ENCODE measurements around the gene TOGARAM1.

TOGARAM1 gene

GRCh38 chr14:45044638-45045037, 82.6 kb downstream of the TOGARAM1 start:
- no peaks in the 10 kb centered on the region for H3F3A ChIP-seq (ENCODE audit: insufficient read depth, low read length)
- H3K4me2 ChIP-seq (ENCODE audit: low read length) = no peak overlapping the region
- TF ChIP-seq CTCF (IDR thresholded peaks at IDR 0.05; ENCODE audit: low read length) (no peak), EZH2 (IDR thresholded peaks at IDR 0.05; ENCODE audit: borderline replicate concordance, low read length) (no peak)
- H4K20me1 ChIP-seq (ENCODE audit: insufficient read depth, low read length) = no peaks in the 10 kb centered on the region
- H3K79me2 ChIP-seq (ENCODE audit: insufficient read depth, low read length) = no peaks in the 10 kb centered on the region
- no peaks in the 10 kb centered on the region for H3K9me2 ChIP-seq (ENCODE audit: low read depth, low read length)
- no peak overlapping the region for H3K9ac ChIP-seq (ENCODE audit: low read length)
- H3K4me1 ChIP-seq (ENCODE audit: insufficient read depth, low read length, severe bottlenecking) = peaks cover 3% of the 10 kb centered on the region
- H3K36me3 ChIP-seq (ENCODE audit: insufficient read depth, low read length) = peaks cover 9% of the 10 kb centered on the region
- H3K9me3 ChIP-seq (ENCODE audit: low read length) = no peaks in the 10 kb centered on the region
- no peak overlapping the region for H2AFZ ChIP-seq (ENCODE audit: low read length)
- no peaks in the 10 kb centered on the region for H3K27me3 ChIP-seq (ENCODE audit: insufficient read depth, low read length)
- no peak overlapping the region for H3K27ac ChIP-seq (ENCODE audit: low read depth, low read length, poor library complexity, severe bottlenecking)
- no peak overlapping the region for H3K4me3 ChIP-seq (ENCODE audit: low read depth, low read length, poor library complexity, severe bottlenecking)

GRCh38 chr14:45048385-45048784, 86.4 kb downstream of the TOGARAM1 start:
- Histone ChIP-seq H3K9me3 (ENCODE audit: low read length) (no peaks in the 10 kb centered on the region), H3K4me3 (ENCODE audit: low read depth, low read length, poor library complexity, severe bottlenecking) (no peak overlapping the region), H3K36me3 (ENCODE audit: insufficient read depth, low read length) (peaks cover 10% of the 10 kb centered on the region), H3K9ac (ENCODE audit: low read length) (no peak overlapping the region), H3K27me3 (ENCODE audit: insufficient read depth, low read length) (no peaks in the 10 kb centered on the region), H3K79me2 (ENCODE audit: insufficient read depth, low read length) (no peaks in the 10 kb centered on the region), H3F3A (ENCODE audit: insufficient read depth, low read length) (no peaks in the 10 kb centered on the region), H3K4me1 (ENCODE audit: insufficient read depth, low read length, severe bottlenecking) (peaks cover 3% of the 10 kb centered on the region), H3K9me2 (ENCODE audit: low read depth, low read length) (no peaks in the 10 kb centered on the region), H3K27ac (ENCODE audit: low read depth, low read length, poor library complexity, severe bottlenecking) (no peak overlapping the region), H3K4me2 (ENCODE audit: low read length) (no peak overlapping the region), H4K20me1 (ENCODE audit: insufficient read depth, low read length) (no peaks in the 10 kb centered on the region), H2AFZ (ENCODE audit: low read length) (no peak overlapping the region)
- TF ChIP-seq CTCF (IDR thresholded peaks at IDR 0.05; ENCODE audit: low read length) (no peak), EZH2 (IDR thresholded peaks at IDR 0.05; ENCODE audit: borderline replicate concordance, low read length) (no peak)

- no peak overlapping the region for H2AFZ ChIP-seq (ENCODE audit: low read length)
- H3K36me3 ChIP-seq (ENCODE audit: insufficient read depth, low read length) = peaks cover 21% of the 10 kb centered on the region
- no peak overlapping the region for H3K4me3 ChIP-seq (ENCODE audit: low read depth, low read length, poor library complexity, severe bottlenecking)
- H3K79me2 ChIP-seq (ENCODE audit: insufficient read depth, low read length) = no peaks in the 10 kb centered on the region
- H3K4me2 ChIP-seq (ENCODE audit: low read length) = no peak overlapping the region
- no peaks in the 10 kb centered on the region for H3K9me2 ChIP-seq (ENCODE audit: low read depth, low read length)
- no peak for TF ChIP-seq CTCF (IDR thresholded peaks at IDR 0.05; ENCODE audit: low read length)
- TF ChIP-seq EZH2 (IDR thresholded peaks at IDR 0.05; ENCODE audit: borderline replicate concordance, low read length) = no peak
- no peaks in the 10 kb centered on the region for H4K20me1 ChIP-seq (ENCODE audit: insufficient read depth, low read length)
- no peaks in the 10 kb centered on the region for H3K27me3 ChIP-seq (ENCODE audit: insufficient read depth, low read length)
- H3K9me3 ChIP-seq (ENCODE audit: low read length) = no peaks in the 10 kb centered on the region
- H3K4me1 ChIP-seq (ENCODE audit: insufficient read depth, low read length, severe bottlenecking) = peaks cover 3% of the 10 kb centered on the region
- no peak overlapping the region for H3K27ac ChIP-seq (ENCODE audit: low read depth, low read length, poor library complexity, severe bottlenecking)
- no peaks in the 10 kb centered on the region for H3F3A ChIP-seq (ENCODE audit: insufficient read depth, low read length)
- H3K9ac ChIP-seq (ENCODE audit: low read length) = no peak overlapping the region
Measured at GRCh38 chr14:45051180-45051579, 89.2 kb downstream of the TOGARAM1 start.

Measured in OCI-LY1 (cell line).